Upper lobe of left lung (tissue), 4 donors: ENCODE measurements around the gene RGN.

Source experiments
- CTCF ChIP-seq, 6 experiments: fragments of 450-650 bp in 4 of 6; fragments of 200-600 bp in 2 of 6; sonication (generic) in 2 of 6; IDR thresholded peaks; one replicate each; pipeline ENCODE4 v1.5.1; 2016 to 2019; ENCODE audit warnings: antibody characterized with exemption in 6 of 6
- EP300 ChIP-seq, 4 donors: sonication (generic); formaldehyde crosslinking; IDR thresholded peaks; one replicate each; pipeline ENCODE4 v1.5.1; 2017; ENCODE audit warnings: antibody characterized with exemption in 4 of 4, control low read depth in 2 of 4
- POLR2A ChIP-seq, 4 donors: fragments of 450-650 bp; IDR thresholded peaks; one replicate each; pipeline ENCODE4 v1.5.1; 2016 to 2017; ENCODE audit warnings: antibody characterized with exemption in 4 of 4, mild to moderate bottlenecking in 2 of 4
- POLR2AphosphoS5 ChIP-seq, 2 donors: sonication (generic); formaldehyde crosslinking; IDR thresholded peaks; one replicate each; pipeline ENCODE4 v1.5.1; 2017; ENCODE audit warnings: antibody characterized with exemption in 2 of 2

DNA sequence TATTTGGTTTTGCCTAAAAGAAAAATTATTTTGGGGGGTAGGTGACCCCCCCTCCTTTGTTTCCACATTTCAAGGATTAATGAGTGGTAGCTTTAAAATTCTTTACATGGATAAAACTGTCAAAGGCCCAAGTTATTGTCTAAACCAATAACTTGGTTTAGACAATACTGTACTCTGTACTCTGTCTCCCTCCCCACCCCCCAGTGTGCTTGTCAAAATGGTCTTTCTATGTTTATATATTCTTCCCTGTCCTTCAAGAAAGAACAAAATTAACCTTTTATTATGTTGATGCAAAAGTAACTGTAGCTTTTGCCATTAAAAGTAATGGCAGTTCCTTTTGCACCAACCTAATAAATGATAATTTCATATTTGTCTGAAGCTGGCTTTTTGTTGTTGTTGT is 9.5 kb upstream of the RGN start:
- TF ChIP-seq CTCF (IDR thresholded peaks at IDR 0.05) = no peak
- no peak for TF ChIP-seq POLR2A (IDR thresholded peaks at IDR 0.05)
- no peak for TF ChIP-seq EP300 (IDR thresholded peaks at IDR 0.05)
- TF ChIP-seq POLR2AphosphoS5 (IDR thresholded peaks at IDR 0.05) = no peak
